HG03060 (cell line): ENCODE results near the gene ID2.
A peak's percentile ranks its signal among the peaks of the same experiment; 100 is the strongest.

Experiments
- ATAC-seq: cut with Tn5 transposase; IDR thresholded peaks from one replicate; pipeline ENCODE4 v1.9.1; 2021; ENCODE audit warnings: low read depth, moderate number of reproducible peaks; ENCODE audit not compliant: unreplicated experiment

ID2 gene, protein sequence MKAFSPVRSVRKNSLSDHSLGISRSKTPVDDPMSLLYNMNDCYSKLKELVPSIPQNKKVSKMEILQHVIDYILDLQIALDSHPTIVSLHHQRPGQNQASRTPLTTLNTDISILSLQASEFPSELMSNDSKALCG

DNA sequence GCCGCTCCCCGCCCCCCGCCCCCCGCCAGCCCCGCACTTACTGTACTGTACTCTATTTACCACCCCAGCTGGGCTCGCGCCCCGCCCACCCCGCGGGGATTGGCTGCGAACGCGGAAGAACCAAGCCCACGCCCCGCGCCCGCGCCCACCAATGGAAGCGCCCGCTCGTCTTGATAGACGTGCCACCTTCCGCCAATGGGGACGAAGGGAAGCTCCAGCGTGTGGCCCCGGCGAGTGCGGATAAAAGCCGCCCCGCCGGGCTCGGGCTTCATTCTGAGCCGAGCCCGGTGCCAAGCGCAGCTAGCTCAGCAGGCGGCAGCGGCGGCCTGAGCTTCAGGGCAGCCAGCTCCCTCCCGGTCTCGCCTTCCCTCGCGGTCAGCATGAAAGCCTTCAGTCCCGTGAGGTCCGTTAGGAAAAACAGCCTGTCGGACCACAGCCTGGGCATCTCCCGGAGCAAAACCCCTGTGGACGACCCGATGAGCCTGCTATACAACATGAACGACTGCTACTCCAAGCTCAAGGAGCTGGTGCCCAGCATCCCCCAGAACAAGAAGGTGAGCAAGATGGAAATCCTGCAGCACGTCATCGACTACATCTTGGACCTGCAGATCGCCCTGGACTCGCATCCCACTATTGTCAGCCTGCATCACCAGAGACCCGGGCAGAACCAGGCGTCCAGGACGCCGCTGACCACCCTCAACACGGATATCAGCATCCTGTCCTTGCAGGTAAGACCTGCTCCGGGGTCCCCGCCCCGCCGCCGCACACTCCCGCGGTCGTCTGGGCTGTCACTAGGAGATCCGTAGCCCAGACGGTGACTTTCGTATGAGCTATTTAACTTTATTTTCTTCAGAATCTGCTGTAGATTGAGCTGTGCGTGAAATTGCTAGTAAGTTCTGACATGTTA, at the start of gene ID2:
ID2 (plus strand) TSS at position 271 of the 907 bp plus-strand sequence; CDS start at position 381, 110 bp downstream.
- peak; percentile 38 for ATAC-seq

- ATAC-seq = no peak
Measured at GRCh38 chr2:8632755-8633154, 49.1 kb upstream of the ID2 start.

DNA sequence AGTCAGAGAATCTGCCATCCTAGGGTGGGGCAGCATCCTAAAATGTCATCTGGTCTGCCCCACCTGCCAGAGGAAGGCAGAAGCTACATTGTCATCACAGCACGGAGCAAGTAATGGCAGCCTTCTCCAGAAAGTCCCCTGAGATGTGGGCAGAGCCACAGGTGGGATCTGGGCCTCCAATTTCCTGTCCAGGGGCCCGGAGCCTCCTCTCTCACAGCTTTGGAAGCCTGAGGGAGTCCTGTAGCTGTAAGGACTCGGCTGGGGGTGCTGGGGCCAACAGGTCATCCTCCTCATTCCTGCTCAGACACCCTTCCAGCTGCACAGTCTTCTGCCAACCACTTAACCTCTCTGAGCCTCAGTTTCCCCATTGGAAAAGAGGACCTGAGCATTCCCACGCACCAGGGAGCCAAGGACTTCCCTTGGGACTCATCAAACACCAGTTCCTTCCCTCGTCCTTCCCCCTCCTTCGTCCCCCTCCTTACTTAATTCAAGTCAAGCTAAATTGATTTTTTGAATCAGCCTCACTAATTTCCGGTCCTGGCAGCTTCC, 48.6 kb upstream of the ID2 start:
- no peak for ATAC-seq

GRCh38 chr2:8633735-8634313, 48.0 kb upstream of the ID2 start:
- ATAC-seq = no peak

GRCh38 chr2:8634466-8635172, 47.2 kb upstream of the ID2 start:
- ATAC-seq = no peak

- ATAC-seq = no peak
Measured at GRCh38 chr2:8636041-8636491, 45.8 kb upstream of the ID2 start.

- ATAC-seq = no peak
Measured at GRCh38 chr2:8636721-8637636, 44.9 kb upstream of the ID2 start.

DNA sequence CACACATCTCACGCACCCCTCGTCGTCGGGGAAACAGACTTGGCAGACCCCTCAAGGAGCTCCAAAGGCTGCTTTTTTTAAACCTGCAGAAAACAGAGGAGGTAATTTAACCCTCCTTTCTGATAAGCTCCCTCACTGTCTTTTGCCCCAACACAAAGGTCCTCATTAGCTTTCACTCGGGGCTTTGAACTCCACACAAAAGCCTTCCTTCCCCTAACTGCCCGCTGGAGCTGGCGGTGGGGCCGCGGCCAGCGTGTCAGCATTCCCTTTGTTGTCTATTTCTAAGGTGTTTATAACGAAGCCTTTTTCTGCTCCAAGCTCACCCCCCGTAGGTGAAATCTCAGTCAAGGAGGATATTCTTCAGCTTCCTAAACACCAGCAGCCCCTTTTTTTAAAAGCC, 43.5 kb upstream of the ID2 start:
- no peak for ATAC-seq

GRCh38 chr2:8639122-8639635, 42.7 kb upstream of the ID2 start:
- ATAC-seq = no peak

DNA sequence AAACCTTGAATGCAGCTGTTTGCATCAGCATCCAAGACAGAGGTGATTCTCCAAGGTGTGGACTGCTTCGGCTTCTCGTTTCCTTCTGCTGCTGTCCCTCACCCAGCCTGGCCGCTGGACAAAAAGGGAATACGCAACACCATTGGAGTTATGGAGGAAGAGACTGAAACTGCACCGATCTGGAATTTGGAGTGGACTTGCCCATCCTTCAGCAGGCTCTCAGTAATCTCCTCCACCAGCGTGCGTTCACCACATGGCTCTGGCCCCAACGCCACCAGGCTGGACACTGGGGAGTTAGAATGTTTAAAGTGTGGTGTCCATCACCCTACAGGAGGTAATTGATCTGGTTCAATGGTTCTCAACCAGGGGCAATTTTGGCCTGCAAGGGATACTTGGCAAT, 41.4 kb upstream of the ID2 start:
- no peak for ATAC-seq

DNA sequence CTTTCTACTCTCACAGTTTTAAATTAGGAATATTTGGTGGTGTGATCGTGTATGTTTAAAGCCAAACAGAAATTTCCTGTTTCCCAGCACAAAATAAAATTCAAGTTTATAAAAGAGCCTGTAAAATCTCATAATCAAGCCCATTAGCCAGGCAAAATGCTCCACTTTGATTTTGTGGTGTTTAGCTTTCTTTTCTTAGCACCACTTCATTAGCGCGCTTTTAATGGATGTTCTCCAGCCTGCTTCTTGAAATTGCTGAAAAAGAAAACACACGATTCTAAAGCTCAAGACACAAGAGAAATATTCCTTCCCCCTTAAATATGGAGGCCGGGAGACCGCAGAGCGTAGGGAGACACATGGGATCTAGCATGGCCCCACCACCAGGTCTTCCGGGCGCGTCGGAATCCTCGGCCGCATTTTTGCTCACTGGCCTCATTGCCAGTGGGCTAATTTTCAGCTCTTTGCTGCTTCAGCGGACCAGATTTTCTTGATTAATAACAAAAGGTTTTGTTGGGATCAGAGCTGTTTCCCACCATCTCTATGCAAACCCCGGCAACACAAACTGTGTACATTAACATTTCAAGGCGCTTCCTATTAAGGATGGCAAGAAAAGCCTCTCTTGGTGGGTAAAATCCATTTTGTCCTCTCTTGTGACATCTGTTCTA, 40.4 kb upstream of the ID2 start:
- ATAC-seq = no peak

GRCh38 chr2:8642366-8643068, 39.3 kb upstream of the ID2 start:
- ATAC-seq = no peak

- no peak for ATAC-seq
Measured at GRCh38 chr2:8643250-8643995, 38.4 kb upstream of the ID2 start.

DNA sequence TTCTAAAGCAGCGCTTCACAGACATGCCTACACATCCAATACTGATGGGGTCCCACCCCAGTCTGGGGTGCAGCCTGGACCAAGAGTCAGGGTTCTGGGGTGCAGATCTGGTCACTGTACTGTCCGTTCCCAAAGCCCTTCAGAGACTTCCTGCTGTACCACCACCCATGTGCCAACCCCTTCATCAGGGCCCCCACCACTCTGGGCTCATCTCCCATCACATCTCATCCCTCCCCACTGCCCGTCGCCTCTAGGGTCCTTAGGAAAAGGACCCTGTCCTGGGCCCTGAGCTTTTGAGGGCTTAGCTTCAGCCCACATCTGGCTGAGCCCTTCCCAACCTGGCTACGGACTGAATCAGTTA, 37.9 kb upstream of the ID2 start:
- no peak for ATAC-seq

DNA sequence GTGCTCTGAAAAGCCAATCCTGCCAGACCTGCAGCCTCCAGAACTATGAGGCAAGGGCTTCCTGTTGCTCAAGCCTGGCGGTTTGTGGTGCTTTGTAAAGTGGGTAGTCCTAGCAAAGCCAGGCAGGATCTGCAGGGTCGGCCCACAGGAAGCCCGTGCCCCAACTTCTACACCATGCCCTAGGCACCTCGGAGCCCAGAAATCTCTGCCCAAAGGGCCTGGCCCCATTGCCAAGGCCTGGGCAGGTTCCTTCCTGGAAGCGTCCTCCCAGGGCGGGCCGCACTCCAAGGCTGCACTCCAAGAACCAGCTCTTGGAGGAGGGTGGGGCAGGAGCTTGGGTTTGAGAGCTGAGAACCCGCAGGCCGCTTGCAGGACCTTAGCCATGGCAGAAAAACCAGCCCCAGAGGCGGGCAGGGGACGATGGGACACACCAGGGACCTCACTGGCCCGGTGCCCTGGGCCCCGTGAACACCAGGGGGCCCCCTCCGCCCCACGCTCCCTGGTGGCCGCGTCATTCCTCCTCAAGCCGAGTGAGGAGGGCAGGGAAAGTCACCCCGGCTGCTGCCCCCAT, 37.2 kb upstream of the ID2 start:
- no peak for ATAC-seq

DNA sequence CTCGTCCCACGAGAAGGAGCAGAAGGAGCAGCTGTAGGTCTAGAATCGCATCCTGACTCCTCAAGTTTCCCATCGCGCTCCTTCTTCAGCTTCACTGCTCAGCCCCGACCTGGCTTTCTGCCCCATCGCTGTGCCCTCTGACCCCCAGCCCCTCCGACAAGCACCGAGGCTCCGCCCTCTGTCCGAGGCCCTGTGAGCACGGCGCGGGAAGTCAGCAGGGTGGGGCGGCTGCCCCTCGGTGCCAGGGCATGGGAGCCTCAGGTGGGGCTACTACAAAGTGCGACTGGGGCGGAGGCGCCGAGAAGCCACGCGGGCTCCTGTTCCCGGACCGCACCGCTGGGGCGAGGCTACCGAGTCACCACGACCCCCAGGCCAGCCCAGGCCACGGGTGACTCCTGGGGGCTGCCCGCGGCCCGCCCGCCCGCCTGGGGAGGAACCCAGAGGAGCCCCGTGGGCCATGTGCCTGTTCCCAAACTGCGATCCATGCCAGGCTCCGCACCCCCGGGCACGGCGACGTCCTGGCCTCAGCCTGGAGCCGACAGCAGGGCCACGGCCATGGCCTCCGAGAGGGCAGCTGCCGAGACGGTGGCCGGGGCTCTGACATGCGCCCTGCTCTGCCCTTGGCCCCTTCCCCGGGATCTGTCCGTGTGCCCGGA, 36.6 kb upstream of the ID2 start:
- no peak for ATAC-seq
